SKM-1 (cell line): Measurements from ENCODE around the gene UQCC5.

ENCODE experiments used
- DNase-seq: peaks from one replicate; lab custom pipeline; 2025; ENCODE audit not compliant: unreplicated experiment; lab: John Stamatoyannopoulos, UW

Gene UQCC5

GRCh38 chr3:52503788-52504424 is 32.5 kb upstream of the UQCC5 start:
- no peak for DNase-seq

- no peak for DNase-seq
These were observed 31.4 kb upstream of the UQCC5 start for GRCh38 chr3:52504977-52505376.

DNA sequence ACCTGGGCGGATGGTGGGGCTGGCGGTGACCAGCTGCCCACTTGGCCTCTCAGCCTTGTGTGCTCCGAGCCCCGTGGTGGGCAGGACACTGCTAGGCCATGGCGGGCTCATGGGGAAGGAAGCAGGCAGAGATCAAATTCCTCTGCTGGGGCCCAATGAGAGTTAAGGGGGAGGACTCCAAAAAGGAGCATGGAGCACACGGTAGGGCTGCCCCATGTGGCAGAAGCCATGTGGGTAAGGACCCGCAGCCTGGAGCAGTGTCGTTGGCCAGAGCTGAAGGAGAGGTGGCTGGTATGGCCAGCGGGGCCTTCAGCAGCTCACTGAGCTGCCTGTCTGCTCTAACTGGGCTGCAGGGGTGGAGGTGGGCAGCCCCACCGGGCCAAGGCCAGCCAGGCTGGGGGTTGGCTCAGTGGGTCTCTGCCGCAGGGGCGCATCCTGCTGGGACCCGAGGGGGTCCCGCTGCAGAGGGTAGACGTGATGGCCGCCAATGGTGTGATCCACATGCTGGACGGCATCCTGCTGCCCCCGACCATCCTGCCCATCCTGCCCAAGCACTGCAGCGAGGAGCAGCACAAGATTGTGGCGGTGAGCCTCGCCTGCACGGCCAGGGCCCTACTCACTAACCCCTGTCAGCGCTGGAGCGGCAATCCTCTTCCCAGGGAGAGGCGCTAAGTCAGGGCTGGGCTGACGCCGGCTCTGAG is 30.0 kb upstream of the UQCC5 start:
- DNase-seq, result no peak

GRCh38 chr3:52507359-52507758 is 29.0 kb upstream of the UQCC5 start:
- DNase-seq, result no peak

DNA sequence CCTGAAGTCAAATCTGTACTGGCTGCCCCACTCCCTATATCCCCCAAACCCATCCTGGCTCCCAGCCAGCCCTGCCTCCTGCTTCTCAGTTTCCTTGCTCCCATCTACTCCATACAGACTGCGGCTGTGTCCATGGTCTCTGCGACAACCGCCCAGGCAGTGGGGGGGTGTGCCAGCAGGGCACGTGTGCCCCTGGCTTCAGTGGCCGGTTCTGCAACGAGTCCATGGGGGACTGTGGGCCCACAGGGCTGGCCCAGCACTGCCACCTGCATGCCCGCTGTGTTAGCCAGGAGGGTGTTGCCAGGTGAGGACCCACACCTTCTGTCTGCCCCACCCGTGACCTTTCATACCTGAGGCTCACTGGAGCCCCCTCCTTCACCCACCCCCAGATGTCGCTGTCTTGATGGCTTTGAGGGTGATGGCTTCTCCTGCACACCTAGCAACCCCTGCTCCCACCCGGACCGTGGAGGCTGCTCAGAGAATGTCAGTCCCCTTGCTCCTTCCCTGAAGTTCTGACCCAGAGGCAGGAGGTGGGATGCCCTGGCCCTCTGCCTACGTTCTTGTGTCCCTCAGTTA is 26.6 kb upstream of the UQCC5 start:
- no peak for DNase-seq

DNA sequence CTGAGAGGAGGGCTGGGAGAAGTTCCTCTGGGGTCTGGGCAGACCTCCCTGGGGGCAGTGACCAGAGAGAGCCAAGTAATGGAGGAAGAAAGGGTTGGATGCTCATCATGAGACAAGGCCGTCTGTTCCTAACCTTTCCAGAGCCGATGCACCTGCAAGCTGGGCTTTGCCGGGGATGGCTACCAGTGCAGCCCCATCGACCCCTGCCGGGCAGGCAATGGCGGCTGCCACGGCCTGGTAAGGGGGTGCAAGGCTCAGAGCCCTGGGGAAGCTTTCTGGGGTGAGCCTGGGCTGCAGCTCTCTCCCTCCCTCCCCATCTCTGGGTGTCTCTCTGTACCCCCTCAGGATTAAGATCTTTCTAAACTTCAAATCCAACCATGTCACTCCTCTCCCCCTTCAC is 24.9 kb upstream of the UQCC5 start:
- no peak for DNase-seq

- no peak for DNase-seq
These were observed 24.3 kb upstream of the UQCC5 start for GRCh38 chr3:52512105-52512504.

- no peak for DNase-seq
These were observed 23.7 kb upstream of the UQCC5 start for GRCh38 chr3:52512727-52513126.

- no peak for DNase-seq
These were observed 23.1 kb upstream of the UQCC5 start for GRCh38 chr3:52513281-52513680.

DNA sequence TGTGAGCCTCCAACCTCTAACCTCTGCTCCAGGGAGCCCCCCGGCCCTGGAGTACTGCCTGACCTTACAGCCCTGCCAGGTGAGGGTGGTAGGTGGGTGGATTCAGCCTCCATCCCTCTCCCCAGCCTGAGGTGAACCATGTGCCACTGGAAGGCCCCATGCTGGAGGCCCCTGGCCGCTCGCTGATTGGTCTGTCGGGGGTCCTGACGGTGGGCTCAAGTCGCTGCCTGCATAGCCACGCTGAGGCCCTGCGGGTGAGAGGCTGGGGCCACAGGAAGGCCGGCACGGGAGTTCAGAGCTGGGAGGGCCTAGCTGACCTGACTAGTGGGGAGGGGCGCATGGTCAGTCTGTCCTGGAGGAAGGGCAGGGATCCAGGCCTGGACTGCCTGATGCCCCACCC is 21.8 kb upstream of the UQCC5 start:
- no peak for DNase-seq

GRCh38 chr3:52515192-52515591 is 21.2 kb upstream of the UQCC5 start:
- DNase-seq, result no peak

DNA sequence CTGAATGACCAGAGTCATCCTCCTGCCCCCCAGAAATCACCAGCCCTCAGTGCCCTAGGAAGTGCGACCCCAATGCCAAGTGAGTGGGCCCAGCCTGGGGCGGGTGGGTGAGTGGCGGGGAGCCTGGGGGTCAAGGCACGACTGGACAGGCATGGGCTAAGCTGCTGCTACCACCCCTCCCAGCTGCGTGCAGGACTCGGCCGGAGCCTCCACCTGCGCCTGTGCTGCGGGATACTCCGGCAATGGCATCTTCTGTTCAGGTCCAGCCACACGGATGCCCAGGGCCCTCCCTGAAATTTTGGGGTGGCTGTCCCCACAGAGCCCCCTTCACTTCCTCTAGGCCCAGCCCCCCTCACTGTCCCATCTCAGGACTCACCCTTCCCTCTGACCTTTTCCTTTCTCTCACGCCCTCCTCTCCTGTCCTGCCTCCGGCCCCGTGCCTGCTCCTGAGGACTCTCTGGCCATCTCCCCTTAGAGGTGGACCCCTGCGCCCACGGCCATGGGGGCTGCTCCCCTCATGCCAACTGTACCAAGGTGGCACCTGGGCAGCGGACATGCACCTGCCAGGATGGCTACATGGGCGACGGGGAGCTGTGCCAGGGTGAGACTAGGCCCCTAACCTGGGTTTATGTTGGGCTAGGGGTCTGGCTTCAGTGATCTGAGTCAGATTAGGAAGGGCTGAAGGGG is 19.8 kb upstream of the UQCC5 start:
- DNase-seq, result no peak

DNA sequence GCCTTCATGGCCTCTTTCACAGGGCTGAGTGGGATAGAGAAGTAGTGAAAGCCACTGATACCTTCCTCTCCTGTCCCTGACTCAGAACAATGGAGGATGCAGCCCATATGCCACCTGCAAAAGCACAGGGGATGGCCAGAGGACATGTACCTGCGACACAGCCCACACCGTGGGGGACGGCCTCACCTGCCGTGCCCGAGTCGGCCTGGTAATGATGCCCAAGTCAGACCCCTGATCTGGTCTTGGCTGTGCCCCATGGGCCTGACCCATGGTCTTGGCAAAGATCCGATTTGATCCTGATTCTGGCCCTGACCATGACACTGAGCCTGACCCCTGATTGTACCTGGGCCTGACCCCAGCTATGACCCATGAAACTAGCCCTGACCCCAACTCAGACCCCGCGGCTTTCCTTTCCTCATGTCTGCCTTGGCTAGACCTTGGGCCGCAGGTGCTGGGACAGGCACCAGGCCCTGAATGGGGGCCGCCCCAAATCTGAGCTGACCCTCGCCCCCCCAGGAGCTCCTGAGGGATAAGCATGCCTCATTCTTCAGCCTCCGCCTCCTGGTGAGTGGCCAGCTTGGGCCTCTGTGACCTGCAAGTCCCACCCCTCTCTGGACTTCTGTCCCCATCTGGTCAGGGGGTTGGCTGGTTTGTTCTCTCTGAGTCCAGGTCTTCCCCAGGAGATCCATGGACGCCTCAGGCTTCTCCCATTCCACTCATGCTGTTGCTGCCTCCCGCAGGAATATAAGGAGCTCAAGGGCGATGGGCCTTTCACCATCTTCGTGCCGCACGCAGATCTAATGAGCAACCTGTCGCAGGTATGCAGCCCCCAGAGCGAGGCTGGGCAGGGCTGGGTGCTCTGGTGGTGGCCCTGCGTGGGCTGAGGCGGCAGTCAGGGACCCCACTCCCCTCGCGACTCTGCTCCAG is 18.3 kb upstream of the UQCC5 start:
- no peak for DNase-seq

DNA sequence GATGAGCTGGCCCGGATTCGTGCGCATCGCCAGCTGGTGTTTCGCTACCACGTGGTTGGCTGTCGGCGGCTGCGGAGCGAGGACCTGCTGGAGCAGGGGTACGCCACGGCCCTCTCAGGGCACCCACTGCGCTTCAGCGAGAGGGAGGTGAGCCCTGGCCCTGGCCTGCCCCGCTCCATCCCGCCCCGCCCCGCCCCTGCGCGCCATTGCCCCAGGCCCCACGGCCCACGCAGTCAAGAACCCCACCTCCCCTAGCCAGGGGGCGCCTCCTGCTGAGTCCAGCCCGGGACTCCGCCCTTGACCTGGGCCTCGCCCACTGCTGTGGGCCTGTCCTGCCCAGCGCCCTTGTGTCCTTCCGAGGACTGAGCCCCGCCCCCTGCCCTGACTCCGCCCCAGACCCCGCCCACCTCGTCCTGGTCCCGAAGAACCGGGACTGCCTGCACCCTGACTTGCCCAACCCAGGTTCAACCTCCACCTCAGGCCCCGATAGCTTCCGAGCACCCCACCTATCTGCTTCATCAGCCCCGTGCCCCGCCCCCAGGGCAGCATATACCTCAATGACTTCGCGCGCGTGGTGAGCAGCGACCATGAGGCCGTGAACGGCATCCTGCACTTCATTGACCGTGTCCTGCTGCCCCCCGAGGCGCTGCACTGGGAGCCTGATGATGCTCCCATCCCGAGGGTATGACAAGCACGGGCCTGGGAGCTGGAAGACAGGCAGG is 17.5 kb upstream of the UQCC5 start:
- DNase-seq, result no peak

DNA sequence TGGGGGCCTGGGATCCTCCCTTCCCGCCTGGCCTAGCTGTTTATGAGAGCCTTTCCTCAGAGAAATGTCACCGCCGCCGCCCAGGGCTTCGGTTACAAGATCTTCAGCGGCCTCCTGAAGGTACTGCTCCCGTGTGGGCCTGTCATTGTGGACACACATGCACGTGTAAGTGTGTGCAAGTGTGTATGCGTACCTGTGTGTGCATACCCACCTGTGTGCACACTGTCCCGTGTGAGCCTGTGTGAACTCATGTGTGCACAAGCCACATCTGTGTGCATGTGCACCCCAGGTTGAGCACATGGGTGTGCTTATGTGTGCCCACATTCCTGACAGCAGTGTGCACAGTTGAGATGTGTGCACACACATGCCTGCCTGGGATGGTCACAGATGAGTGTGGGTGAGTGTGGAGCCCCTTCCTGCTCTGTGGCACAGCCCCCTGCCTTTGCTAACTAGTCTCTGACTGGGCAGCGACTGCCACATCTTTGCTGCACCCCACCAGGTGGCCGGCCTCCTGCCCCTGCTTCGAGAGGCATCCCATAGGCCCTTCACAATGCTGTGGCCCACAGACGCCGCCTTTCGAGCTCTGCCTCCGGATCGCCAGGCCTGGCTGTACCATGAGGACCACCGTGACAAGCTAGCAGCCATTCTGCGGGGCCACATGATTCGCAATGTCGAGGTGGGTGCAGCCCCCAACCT is 16.8 kb upstream of the UQCC5 start:
- DNase-seq, result no peak

GRCh38 chr3:52520141-52520667 is 16.2 kb upstream of the UQCC5 start:
- no peak for DNase-seq

- no peak for DNase-seq
These were observed 15.5 kb upstream of the UQCC5 start for GRCh38 chr3:52520716-52521487.

GRCh38 chr3:52521488-52521824 is 14.9 kb upstream of the UQCC5 start:
- DNase-seq, result no peak
